ENCODE measurements around the gene ANKRD55. TPM values are rescaled to one million over a fixed set of nuclear protein-coding genes. Genes with fewer than 3 reads are reported as not detected.
"Not testable (repeated sequence)": the region's sequence is repeated elsewhere in the genome, so short reads cannot be mapped to it uniquely, and the experiment has no call there.

Gene ANKRD55
- total RNA-seq, 1 experiment from 2014 or later = not detected

GRCh38 chr5:56246769-56247168, 13.6 kb upstream of the ANKRD55 start:
- no peak for DNase-seq (ENCODE audit: low read depth in 1 of 2, low spot score in 2 of 2)
- no peaks in the 10 kb centered on the region for H3K36me3 ChIP-seq
- H3K9me3 ChIP-seq (replicated peaks) = no peaks in the 10 kb centered on the region
- no peaks in the 10 kb centered on the region for H3K27me3 ChIP-seq (replicated peaks)
- no peak overlapping the region for H3K4me3 ChIP-seq
- H3K4me1 ChIP-seq (replicated peaks) = no peaks in the 10 kb centered on the region
- H3K27ac ChIP-seq = no peak overlapping the region

DNA sequence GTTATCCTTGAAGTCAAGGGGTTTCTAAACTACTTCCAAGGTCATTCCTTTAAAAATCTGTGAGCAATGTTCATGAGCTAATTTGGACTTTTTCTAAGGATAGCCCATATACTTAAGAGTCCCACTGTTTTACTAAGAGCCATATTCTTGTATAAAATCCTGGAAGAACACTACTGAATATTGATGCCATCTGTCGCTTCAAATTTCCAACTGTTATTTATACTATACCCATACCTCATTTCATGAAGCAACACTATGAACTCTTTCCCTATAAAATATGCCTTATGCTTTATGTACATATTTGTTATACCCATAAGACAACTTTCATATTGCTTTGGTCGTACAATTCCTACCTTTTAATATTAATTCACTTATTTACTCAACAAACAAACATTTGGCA, 12.4 kb upstream of the ANKRD55 start:
- no peaks in the 10 kb centered on the region for H3K27me3 ChIP-seq (replicated peaks)
- no peak for DNase-seq (ENCODE audit: low read depth in 1 of 2, low spot score in 2 of 2)

GRCh38 chr5:56244627-56245026, 11.5 kb upstream of the ANKRD55 start:
- DNase-seq (ENCODE audit: low read depth in 1 of 2, low spot score in 2 of 2) = no peak
- Histone ChIP-seq H3K9me3 (replicated peaks) (no peaks in the 10 kb centered on the region), H3K27me3 (replicated peaks) (no peaks in the 10 kb centered on the region), H3K27ac (no peak overlapping the region), H3K4me3 (no peak overlapping the region), H3K36me3 (no peaks in the 10 kb centered on the region), H3K4me1 (replicated peaks) (no peaks in the 10 kb centered on the region)

More for the DNA sequence above, 12.4 kb upstream of the ANKRD55 start:
- Histone ChIP-seq H3K4me1 (replicated peaks) (no peaks in the 10 kb centered on the region), H3K9me3 (replicated peaks) (no peaks in the 10 kb centered on the region), H3K4me3 (no peak overlapping the region), H3K27ac (no peak overlapping the region), H3K36me3 (no peaks in the 10 kb centered on the region)

DNA sequence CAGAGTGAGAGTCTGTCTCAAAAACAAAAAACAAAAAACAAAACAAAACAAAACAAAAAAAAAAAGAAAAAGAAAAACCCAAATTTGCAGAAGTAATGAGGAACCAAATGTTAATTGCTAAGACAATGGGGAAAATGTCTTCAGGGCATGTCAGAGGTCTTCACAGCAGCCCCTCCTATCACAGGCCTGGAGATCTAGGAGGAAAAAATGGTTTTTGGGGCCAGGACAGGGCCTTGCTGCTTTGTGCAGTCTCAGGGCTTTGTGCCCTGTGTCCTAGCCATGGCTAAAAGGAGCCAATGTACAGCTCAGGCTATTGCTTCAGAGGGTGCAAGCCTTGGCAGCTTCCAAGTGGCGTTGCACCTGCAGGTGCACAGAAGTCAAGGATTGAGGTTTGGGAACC, 9.1 kb upstream of the ANKRD55 start:
- not testable (repeated sequence) for DNase-seq (ENCODE audit: low read depth in 1 of 2, low spot score in 2 of 2); H3K36me3 ChIP-seq; H3K4me1 ChIP-seq (replicated peaks); H3K27ac ChIP-seq; H3K4me3 ChIP-seq; H3K9me3 ChIP-seq (replicated peaks); H3K27me3 ChIP-seq (replicated peaks)

GRCh38 chr5:56232538-56232937, 592 bp downstream of the ANKRD55 start:
- Histone ChIP-seq H3K4me3 (no peak overlapping the region), H3K9me3 (replicated peaks) (no peaks in the 10 kb centered on the region), H3K4me1 (replicated peaks) (peaks cover 11% of the 10 kb centered on the region), H3K27me3 (replicated peaks) (no peaks in the 10 kb centered on the region), H3K27ac (no peak overlapping the region), H3K36me3 (no peaks in the 10 kb centered on the region)
- DNase-seq (ENCODE audit: low read depth in 1 of 2, low spot score in 2 of 2) = no peak

- no peaks in the 10 kb centered on the region for H3K9me3 ChIP-seq (replicated peaks)
- H3K36me3 ChIP-seq = no peaks in the 10 kb centered on the region
- no peak overlapping the region for H3K4me3 ChIP-seq
- peaks cover 12% of the 10 kb centered on the region for H3K4me1 ChIP-seq (replicated peaks)
- DNase-seq (ENCODE audit: low read depth in 1 of 2, low spot score in 2 of 2) = no peak
- H3K27me3 ChIP-seq (replicated peaks) = no peaks in the 10 kb centered on the region
- H3K27ac ChIP-seq = no peak overlapping the region
Observed at GRCh38 chr5:56230576-56230975, 2.6 kb downstream of the ANKRD55 start.

DNA sequence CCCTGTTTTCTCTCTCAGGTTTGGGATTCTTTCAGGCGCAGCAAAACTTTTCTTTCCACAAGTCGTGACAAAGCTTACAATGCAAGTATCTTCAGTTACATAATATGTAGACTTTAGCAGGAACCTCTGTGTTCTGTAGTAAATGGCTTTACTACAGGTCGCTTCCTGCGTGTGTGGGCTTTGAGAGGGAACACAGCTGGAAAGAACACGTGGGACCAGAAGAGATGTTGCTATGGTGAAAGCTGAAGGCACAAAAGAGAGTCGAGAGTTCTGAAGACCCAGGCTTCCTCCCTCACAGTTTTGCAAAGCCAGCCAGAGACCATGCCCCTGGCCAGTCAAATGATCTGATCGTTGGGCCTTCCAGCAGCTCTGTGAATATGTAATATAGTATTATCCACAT, 4.0 kb downstream of the ANKRD55 start:
- DNase-seq (ENCODE audit: low read depth in 1 of 2, low spot score in 2 of 2) = no peak
- Histone ChIP-seq H3K27ac (no peak overlapping the region), H3K36me3 (no peaks in the 10 kb centered on the region), H3K4me1 (replicated peaks) (peaks cover 12% of the 10 kb centered on the region), H3K4me3 (no peak overlapping the region), H3K27me3 (replicated peaks) (no peaks in the 10 kb centered on the region), H3K9me3 (replicated peaks) (no peaks in the 10 kb centered on the region)

DNA sequence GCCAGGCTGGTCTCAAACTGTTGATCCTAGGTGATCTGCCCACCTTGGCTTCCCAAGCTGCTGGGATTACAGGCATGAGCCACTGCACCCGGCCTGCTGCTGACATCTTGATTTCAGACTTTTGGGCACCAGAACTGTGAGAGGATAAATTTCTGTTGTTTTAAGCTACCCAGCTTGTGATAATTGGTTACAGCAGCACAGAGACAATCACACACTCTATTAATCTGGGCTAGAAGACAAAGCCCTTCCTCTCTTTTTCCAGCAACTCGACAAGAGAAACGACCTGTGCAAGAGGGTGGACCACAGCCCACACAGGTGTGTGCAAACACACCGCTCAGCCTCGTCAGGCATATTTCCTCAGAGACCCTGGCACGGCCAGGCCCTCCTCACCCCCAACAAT, 4.5 kb downstream of the ANKRD55 start:
- Histone ChIP-seq H3K4me3 (no peak overlapping the region), H3K9me3 (replicated peaks) (no peaks in the 10 kb centered on the region), H3K36me3 (no peaks in the 10 kb centered on the region), H3K27ac (no peak overlapping the region), H3K4me1 (replicated peaks) (peaks cover 12% of the 10 kb centered on the region), H3K27me3 (replicated peaks) (no peaks in the 10 kb centered on the region)
- DNase-seq (ENCODE audit: low read depth in 1 of 2, low spot score in 2 of 2) = no peak

DNA sequence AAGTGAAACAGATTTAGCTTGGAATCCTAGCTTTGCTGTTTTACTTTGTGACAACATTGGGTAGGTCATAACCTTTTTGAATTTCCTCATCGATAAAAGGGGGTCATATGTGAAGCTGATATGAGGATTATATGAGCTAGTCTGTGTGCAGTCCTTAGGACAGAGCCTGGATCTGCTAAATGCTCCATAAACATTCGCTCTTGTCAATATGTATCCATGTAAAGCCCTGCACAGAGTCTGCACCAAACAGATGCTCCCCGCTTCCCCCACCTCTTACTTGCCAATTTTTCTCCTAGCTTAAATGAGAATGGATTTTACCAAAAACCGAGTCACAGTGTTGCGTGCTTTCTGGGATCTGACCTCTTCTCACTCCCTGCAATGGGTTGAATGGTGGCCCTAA, 5.4 kb downstream of the ANKRD55 start:
- no peak for DNase-seq (ENCODE audit: low read depth in 1 of 2, low spot score in 2 of 2)
- H3K36me3 ChIP-seq = no peaks in the 10 kb centered on the region
- H3K9me3 ChIP-seq (replicated peaks) = no peaks in the 10 kb centered on the region
- peaks cover 12% of the 10 kb centered on the region for H3K4me1 ChIP-seq (replicated peaks)
- H3K27ac ChIP-seq = no peak overlapping the region
- no peaks in the 10 kb centered on the region for H3K27me3 ChIP-seq (replicated peaks)
- H3K4me3 ChIP-seq = no peak overlapping the region

DNA sequence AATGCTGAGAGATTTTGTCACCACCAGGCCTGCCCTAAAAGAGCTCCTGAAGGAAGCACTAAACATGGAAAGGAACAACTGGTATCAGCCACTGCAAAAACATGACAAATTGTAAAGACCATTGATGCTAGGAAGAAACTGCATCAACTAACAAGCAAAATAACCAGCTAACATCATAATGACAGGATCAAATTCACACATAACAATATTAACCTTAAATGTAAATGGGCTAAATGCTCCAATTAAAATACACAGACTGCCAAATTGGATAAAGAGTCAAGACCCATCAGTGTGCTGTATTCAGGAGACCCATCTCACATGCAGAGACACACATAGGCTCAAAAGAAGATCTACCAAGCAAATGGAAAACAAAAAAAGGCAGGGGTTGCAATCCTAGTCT, 9.8 kb downstream of the ANKRD55 start:
- H3K4me1 ChIP-seq (replicated peaks); H3K27ac ChIP-seq; DNase-seq (ENCODE audit: low read depth in 1 of 2, low spot score in 2 of 2); H3K36me3 ChIP-seq; H3K4me3 ChIP-seq; H3K27me3 ChIP-seq (replicated peaks); H3K9me3 ChIP-seq (replicated peaks): not testable (repeated sequence)

- not testable (repeated sequence) for H3K4me1 ChIP-seq (replicated peaks); H3K27ac ChIP-seq; H3K27me3 ChIP-seq (replicated peaks); DNase-seq (ENCODE audit: low read depth in 1 of 2, low spot score in 2 of 2); H3K4me3 ChIP-seq; H3K36me3 ChIP-seq; H3K9me3 ChIP-seq (replicated peaks)
Observed at GRCh38 chr5:56221601-56222000, 11.5 kb downstream of the ANKRD55 start.

DNA sequence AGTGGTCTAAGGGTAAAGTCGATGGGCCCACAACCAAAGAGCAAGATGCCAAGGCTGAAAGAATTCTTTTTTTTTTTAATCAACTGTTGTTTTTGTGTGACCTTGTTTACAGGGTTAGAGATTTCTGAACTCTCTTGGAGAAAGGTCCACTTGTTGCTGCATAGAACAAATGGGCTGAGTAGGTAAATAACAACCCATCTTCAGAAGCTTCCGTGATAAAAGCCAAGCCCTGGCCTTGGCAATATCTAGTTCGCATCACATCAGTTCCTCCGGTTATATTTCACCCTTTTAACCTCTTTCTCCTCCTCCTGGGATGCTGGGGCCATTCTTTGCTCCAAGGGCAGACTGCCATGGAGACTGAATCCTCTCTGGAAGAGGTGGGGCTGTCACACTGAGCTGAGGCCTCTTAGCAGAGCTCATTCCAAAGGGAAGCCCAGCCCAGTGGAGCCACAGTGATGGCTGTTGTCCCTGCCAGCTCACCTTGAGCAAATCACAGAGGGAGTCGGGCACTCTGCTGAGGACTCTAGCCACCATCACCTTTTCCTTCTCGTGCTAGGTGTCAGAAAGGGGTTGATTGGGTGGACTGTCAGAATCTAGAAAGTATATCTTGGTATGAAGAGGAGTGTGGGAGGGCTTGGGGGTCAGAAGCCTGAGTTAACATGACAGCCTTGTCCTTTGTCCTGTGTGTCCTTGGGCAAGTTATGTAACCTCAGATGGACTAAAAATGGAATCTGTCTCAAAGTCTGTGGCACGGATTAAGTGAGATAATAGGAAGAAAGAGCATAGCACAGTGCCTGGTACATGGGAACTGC, 17.9 kb downstream of the ANKRD55 start:
- no peak overlapping the region for H3K27ac ChIP-seq
- H3K4me1 ChIP-seq (replicated peaks) = peaks cover 20% of the 10 kb centered on the region
- no peaks in the 10 kb centered on the region for H3K36me3 ChIP-seq
- no peak for DNase-seq (ENCODE audit: low read depth in 1 of 2, low spot score in 2 of 2)
- H3K27me3 ChIP-seq (replicated peaks) = no peaks in the 10 kb centered on the region
- no peak overlapping the region for H3K4me3 ChIP-seq
- H3K9me3 ChIP-seq (replicated peaks) = peaks cover 8% of the 10 kb centered on the region; the same call in 1 of the 2 replicates

- not testable (repeated sequence) for H3K27ac ChIP-seq; H3K4me3 ChIP-seq; H3K36me3 ChIP-seq; H3K9me3 ChIP-seq (replicated peaks); H3K27me3 ChIP-seq (replicated peaks); DNase-seq (ENCODE audit: low read depth in 1 of 2, low spot score in 2 of 2)
- peaks cover 20% of the 10 kb centered on the region for H3K4me1 ChIP-seq (replicated peaks)
Observed at GRCh38 chr5:56213886-56214535, 19.1 kb downstream of the ANKRD55 start.

DNA sequence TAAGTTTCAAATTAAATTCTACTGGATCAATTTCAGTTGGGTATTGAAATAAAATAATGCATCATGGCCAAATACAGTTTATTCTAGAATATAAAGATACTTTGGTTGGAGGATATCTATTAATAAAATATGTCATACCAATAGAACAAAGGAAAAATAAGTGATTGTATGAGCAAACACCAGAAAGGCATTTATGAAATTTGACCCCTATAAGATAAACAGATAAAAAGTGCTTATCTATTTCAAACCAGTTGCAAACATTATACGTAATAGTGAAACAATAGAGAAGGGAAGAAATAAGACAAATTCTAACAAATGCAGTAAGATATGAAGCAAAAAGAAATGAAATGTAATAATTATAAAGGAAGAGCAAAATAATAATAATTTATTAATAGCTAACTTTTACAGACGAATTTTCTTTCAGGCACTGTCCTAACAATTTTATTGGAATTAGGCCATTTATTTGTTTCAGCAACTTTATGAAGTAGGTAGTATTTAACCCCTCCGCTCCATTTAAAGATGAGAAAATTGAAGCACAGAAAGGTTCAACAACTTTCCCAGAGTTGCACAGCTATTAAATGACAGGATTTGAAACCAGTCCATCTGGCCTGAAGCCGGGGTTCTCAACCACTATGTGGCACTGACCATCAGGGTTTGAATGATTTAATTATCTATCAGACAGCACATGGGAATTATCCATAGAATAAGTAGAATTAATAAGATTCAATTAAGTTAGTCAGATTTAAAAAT, 20.8 kb downstream of the ANKRD55 start:
- Histone ChIP-seq H3K27me3 (replicated peaks) (no peaks in the 10 kb centered on the region), H3K36me3 (no peaks in the 10 kb centered on the region), H3K4me1 (replicated peaks) (peaks cover 28% of the 10 kb centered on the region), H3K27ac (peak overlapping the region; percentile 79), H3K4me3 (no peak overlapping the region), H3K9me3 (replicated peaks) (peaks cover 8% of the 10 kb centered on the region; the same call in 1 of the 2 replicates)
- DNase-seq (ENCODE audit: low read depth in 1 of 2, low spot score in 2 of 2) = no peak
